Breast epithelium (tissue), 3 donors: ENCODE measurements around the gene C1GALT1.

Source experiments
- POLR2A ChIP-seq: fragments of 450-650 bp; IDR thresholded peaks from one replicate; pipeline ENCODE4 v1.6.1; 2016; ENCODE audit warnings: antibody characterized with exemption, mild to moderate bottlenecking, moderate library complexity
- TF ChIP-seq, protein P1 (sequence below), 3 donors: fragments of 450-650 bp; IDR thresholded peaks; one replicate each; pipeline ENCODE4 v1.5.1; 2016 to 2017; ENCODE audit warnings: antibody characterized with exemption in 3 of 3, mild to moderate bottlenecking in 3 of 3, moderate library complexity in 3 of 3

DNA sequence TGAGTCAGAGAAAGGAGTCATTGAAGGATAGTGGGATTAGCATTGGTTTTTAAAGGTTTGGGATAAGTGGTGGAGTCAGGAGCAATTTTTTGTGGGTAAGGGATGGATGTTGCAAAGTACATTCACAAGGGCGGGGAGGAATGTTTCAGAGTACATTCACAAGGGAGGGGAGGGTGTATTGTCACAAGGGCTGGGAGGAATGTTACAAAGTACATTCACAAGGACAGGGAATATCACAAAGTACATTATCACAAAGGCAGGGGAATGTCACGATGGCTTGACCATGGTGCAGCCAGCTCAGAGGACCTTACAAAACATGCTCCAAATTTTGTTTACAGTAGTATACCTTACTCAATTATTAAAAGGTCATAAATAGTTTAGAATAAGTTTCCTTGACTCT lies 30.3 kb downstream of the C1GALT1 start:
- TF ChIP-seq, protein P1, sequence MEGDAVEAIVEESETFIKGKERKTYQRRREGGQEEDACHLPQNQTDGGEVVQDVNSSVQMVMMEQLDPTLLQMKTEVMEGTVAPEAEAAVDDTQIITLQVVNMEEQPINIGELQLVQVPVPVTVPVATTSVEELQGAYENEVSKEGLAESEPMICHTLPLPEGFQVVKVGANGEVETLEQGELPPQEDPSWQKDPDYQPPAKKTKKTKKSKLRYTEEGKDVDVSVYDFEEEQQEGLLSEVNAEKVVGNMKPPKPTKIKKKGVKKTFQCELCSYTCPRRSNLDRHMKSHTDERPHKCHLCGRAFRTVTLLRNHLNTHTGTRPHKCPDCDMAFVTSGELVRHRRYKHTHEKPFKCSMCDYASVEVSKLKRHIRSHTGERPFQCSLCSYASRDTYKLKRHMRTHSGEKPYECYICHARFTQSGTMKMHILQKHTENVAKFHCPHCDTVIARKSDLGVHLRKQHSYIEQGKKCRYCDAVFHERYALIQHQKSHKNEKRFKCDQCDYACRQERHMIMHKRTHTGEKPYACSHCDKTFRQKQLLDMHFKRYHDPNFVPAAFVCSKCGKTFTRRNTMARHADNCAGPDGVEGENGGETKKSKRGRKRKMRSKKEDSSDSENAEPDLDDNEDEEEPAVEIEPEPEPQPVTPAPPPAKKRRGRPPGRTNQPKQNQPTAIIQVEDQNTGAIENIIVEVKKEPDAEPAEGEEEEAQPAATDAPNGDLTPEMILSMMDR (IDR thresholded peaks at IDR 0.05): no peak
- TF ChIP-seq POLR2A: no peak
